CD14-positive monocyte (primary cell): ENCODE measurements around the gene APOH. TPM values are rescaled to one million over a fixed set of nuclear protein-coding genes. Genes with fewer than 3 reads are reported as not detected.

Experiments used
- DNase-seq, 3 donors: peaks; one replicate each; pipeline ENCODE4 v3.0.0-alpha.2; 2011 to 2022
- H2AFZ ChIP-seq: 2 replicates; pipeline ENCODE4 v1.6.0; 2012; ENCODE audit warnings: mild to moderate bottlenecking, low read depth, low read length, inconsistent platforms; ENCODE audit not compliant: insufficient read depth, poor library complexity, severe bottlenecking
- H3K27ac ChIP-seq, 2 donors: 1 replicate in 1 of 2; 2 replicates in 1 of 2; pipeline ENCODE4 v1.5.1; 2012 to 2013; ENCODE audit warnings: low read length in 2 of 2, control low read depth in 1 of 2, inconsistent platforms in 1 of 2, low read depth in 1 of 2, mild to moderate bottlenecking in 1 of 2
- H3K27me3 ChIP-seq, 2 donors: one replicate each; pipeline versions ENCODE4 v1.6.0 to v1.6.1; 2011 to 2013; ENCODE audit warnings: low read length in 2 of 2; ENCODE audit not compliant: control insufficient read depth in 2 of 2, insufficient read depth in 2 of 2
- H3K36me3 ChIP-seq, 2 donors: replicated peaks in 1 of 2; 1 replicate in 1 of 2; 2 replicates in 1 of 2; pipeline versions ENCODE4 v1.5.1 to v1.6.1; 2012 to 2013; ENCODE audit warnings: low read length in 2 of 2, control low read depth in 1 of 2, inconsistent platforms in 1 of 2, mild to moderate bottlenecking in 1 of 2; ENCODE audit not compliant: insufficient read depth in 2 of 2, control insufficient read depth in 1 of 2
- H3K4me1 ChIP-seq, 2 donors: 1 replicate in 1 of 2; 2 replicates in 1 of 2; pipeline versions ENCODE4 v1.5.1 to v1.6.1; 2012 to 2013; ENCODE audit warnings: low read length in 2 of 2, control low read depth in 1 of 2, inconsistent platforms in 1 of 2, mild to moderate bottlenecking in 1 of 2, moderate library complexity in 1 of 2; ENCODE audit not compliant: insufficient read depth in 2 of 2, control insufficient read depth in 1 of 2
- H3K4me2 ChIP-seq: replicated peaks from 2 replicates; pipeline ENCODE3; 2012; ENCODE audit warnings: low read length, moderate library complexity, mild to moderate bottlenecking; ENCODE audit not compliant: poor library complexity, severe bottlenecking; ENCODE audit errors: extremely low read depth
- H3K4me3 ChIP-seq, 3 experiments: fragments of 200-600 bp in 1 of 3; sonication (generic) in 1 of 3; replicated peaks in 1 of 3; 1 replicate in 2 of 3; 2 replicates in 1 of 3; pipeline ENCODE4 v1.5.1; 2011 to 2013; ENCODE audit warnings: low read length in 3 of 3, mild to moderate bottlenecking in 3 of 3, control low read depth in 2 of 3, low read depth in 2 of 3, inconsistent platforms in 1 of 3, moderate library complexity in 1 of 3
- H3K79me2 ChIP-seq: 2 replicates; pipeline ENCODE4 v1.6.0; 2012; ENCODE audit warnings: mild to moderate bottlenecking, control low read depth, inconsistent platforms, low read length, moderate library complexity; ENCODE audit not compliant: insufficient read depth
- H3K9ac ChIP-seq: 2 replicates; pipeline ENCODE4 v1.6.0; 2017; ENCODE audit warnings: low read length, mild to moderate bottlenecking; ENCODE audit not compliant: insufficient read depth, poor library complexity, severe bottlenecking
- H3K9me3 ChIP-seq, 2 donors: replicated peaks in 1 of 2; 1 replicate in 1 of 2; 2 replicates in 1 of 2; pipeline versions ENCODE4 v1.5.1 to v1.6.1; 2012 to 2013; ENCODE audit warnings: low read length in 2 of 2, control low read depth in 1 of 2; ENCODE audit not compliant: control insufficient read depth in 1 of 2, insufficient read depth in 1 of 2
- H4K20me1 ChIP-seq: 2 replicates; pipeline ENCODE4 v1.6.0; 2012; ENCODE audit warnings: mild to moderate bottlenecking, low read length, control low read depth, moderate library complexity; ENCODE audit not compliant: insufficient read depth
- H3K27ac Mint-ChIP-seq, 7 donors: one replicate each; pipeline ENCODE4 v1.8.0; 2020; ENCODE audit warnings: mild to moderate bottlenecking in 7 of 7, mixed read lengths in 7 of 7, moderate library complexity in 6 of 7, inconsistent platforms in 2 of 7
- H3K27me3 Mint-ChIP-seq, 3 donors: one replicate each; pipeline ENCODE4 v1.8.0; 2021 to 2022; ENCODE audit warnings: low read depth in 3 of 3, mild to moderate bottlenecking in 3 of 3, mixed read lengths in 3 of 3, moderate library complexity in 3 of 3, inconsistent platforms in 1 of 3
- H3K36me3 Mint-ChIP-seq, 2 donors: one replicate each; pipeline ENCODE4 v1.8.0; 2020; ENCODE audit warnings: mixed read lengths in 2 of 2, inconsistent platforms in 1 of 2, mild to moderate bottlenecking in 1 of 2
- H3K4me1 Mint-ChIP-seq: one replicate; pipeline ENCODE4 v1.8.0; 2020; ENCODE audit warnings: mild to moderate bottlenecking, mixed read lengths
- H3K4me3 Mint-ChIP-seq, 2 donors: one replicate each; pipeline ENCODE4 v1.8.0; 2020; ENCODE audit warnings: mild to moderate bottlenecking in 2 of 2, mixed read lengths in 2 of 2, moderate library complexity in 1 of 2
- H3K9me3 Mint-ChIP-seq, 7 donors: one replicate each; pipeline ENCODE4 v1.8.0; 2020 to 2022; ENCODE audit warnings: mixed read lengths in 7 of 7, mild to moderate bottlenecking in 6 of 7, moderate library complexity in 6 of 7, inconsistent platforms in 2 of 7
- WGBS: methylation state at CpG from one replicate; pipeline ENCODE4 v1.1.5; 2013; ENCODE audit warnings: missing lambda C conversion rate; ENCODE audit not compliant: insufficient coverage; 5-methylcytosine and 5-hydroxymethylcytosine counted together
- intact Hi-C, 2 donors: fragments of 100-400 bp; cut with micrococcal nuclease; formaldehyde crosslinking; loops; one replicate each; pipeline versions ENCODE4 v1.15.0 to v1.15.1; 2023
- polyA plus RNA-seq, 3 donors: library from polyadenylated mRNA; depleted of rRNA in 1 of 3; unstranded in 2 of 3; stranded (reverse) in 1 of 3; fragments of 300-500 nt in 2 of 3; fragments of >200 nt in 1 of 3; fragmentation: Illumina TruSeq in 2 of 3; gene quantifications; 1 replicate in 2 of 3; 2 replicates in 1 of 3; pipeline ENCODE4 v1.2.3, GENCODE V29; 2012 to 2021
- TF ChIP-seq, protein P1 (sequence below): fragments of 200-600 bp; IDR thresholded peaks from one replicate; pipeline ENCODE4 v1.8.0; 2022; ENCODE audit warnings: antibody characterized with exemption, mild to moderate bottlenecking

APOH gene
- polyA plus RNA-seq, 3 donors: not detected

- Histone ChIP-seq H2AFZ (no peak overlapping the region), H3K4me1 (no peaks in the 10 kb centered on the region), H3K27ac (no peak overlapping the region), H4K20me1 (no peaks in the 10 kb centered on the region), H3K27me3 (no peaks in the 10 kb centered on the region), H3K9ac (no peak overlapping the region), H3K4me3 (no peak overlapping the region), H3K36me3 (no peaks in the 10 kb centered on the region), H3K9me3 (no peaks in the 10 kb centered on the region), H3K4me2 (no peak overlapping the region), H3K79me2 (no peaks in the 10 kb centered on the region)
- no peaks in the 10 kb centered on the region for H3K36me3 Mint-ChIP-seq
- no peak overlapping the region for H3K27ac Mint-ChIP-seq
- DNase-seq: no peak
- H3K27me3 Mint-ChIP-seq: peaks cover 0 to 3% (median 2%) of the 10 kb centered on the region in 3 donors
- TF ChIP-seq, protein P1, sequence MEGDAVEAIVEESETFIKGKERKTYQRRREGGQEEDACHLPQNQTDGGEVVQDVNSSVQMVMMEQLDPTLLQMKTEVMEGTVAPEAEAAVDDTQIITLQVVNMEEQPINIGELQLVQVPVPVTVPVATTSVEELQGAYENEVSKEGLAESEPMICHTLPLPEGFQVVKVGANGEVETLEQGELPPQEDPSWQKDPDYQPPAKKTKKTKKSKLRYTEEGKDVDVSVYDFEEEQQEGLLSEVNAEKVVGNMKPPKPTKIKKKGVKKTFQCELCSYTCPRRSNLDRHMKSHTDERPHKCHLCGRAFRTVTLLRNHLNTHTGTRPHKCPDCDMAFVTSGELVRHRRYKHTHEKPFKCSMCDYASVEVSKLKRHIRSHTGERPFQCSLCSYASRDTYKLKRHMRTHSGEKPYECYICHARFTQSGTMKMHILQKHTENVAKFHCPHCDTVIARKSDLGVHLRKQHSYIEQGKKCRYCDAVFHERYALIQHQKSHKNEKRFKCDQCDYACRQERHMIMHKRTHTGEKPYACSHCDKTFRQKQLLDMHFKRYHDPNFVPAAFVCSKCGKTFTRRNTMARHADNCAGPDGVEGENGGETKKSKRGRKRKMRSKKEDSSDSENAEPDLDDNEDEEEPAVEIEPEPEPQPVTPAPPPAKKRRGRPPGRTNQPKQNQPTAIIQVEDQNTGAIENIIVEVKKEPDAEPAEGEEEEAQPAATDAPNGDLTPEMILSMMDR: no peak
- no peaks in the 10 kb centered on the region for H3K9me3 Mint-ChIP-seq
- intact Hi-C loops: no loop called here
- no peaks in the 10 kb centered on the region for H3K4me1 Mint-ChIP-seq
- no peak overlapping the region for H3K4me3 Mint-ChIP-seq
Observed at GRCh38 chr17:66171172-66171571, 58.0 kb downstream of the APOH start.

DNA sequence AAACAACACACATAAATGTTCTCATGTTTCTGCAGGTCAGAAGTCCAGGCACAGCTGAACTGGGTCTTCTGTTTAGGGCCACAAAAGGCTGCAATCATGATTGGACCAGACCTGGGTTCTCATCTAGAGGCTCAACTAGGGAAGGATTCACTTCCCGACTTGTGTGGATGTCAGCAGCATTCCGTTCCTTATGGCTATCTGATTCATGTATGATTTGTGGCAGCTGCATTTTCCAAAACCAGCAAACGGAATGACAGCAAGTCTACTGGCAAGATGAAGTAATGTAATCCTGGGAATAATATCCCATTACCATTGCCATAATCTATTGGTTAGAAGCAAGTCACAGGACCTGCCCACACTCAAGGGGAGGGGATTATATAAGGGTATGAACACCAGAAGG lies 59.4 kb downstream of the APOH start:
- Mint-ChIP-seq H3K27me3 (peaks cover 0 to 3% (median 2%) of the 10 kb centered on the region in 3 donors), H3K4me1 (no peaks in the 10 kb centered on the region), H3K9me3 (no peaks in the 10 kb centered on the region), H3K27ac (no peak overlapping the region), H3K36me3 (no peaks in the 10 kb centered on the region), H3K4me3 (no peak overlapping the region)
- TF ChIP-seq, protein P1: no peak
- Histone ChIP-seq H3K4me2 (no peak overlapping the region), H3K4me1 (no peaks in the 10 kb centered on the region), H3K9me3 (no peaks in the 10 kb centered on the region), H2AFZ (no peak overlapping the region), H3K4me3 (no peak overlapping the region), H3K36me3 (no peaks in the 10 kb centered on the region), H3K9ac (no peak overlapping the region), H4K20me1 (no peaks in the 10 kb centered on the region), H3K27me3 (no peaks in the 10 kb centered on the region), H3K27ac (no peak overlapping the region), H3K79me2 (no peaks in the 10 kb centered on the region)
- DNase-seq: no peak
- intact Hi-C loops: no loop called here
- WGBS: 100% methylated on average over 1 of the region's 3 CpGs
